Panc1 (cell line): ENCODE measurements around the gene YRDC. TPM values are rescaled to one million over a fixed set of nuclear protein-coding genes. Genes with fewer than 3 reads are reported as not detected.

Source experiments
- ATAC-seq: fragments of 200-7000 bp; cut with Tn5 transposase; 2 replicates; pipeline ENCODE4 v1.9.1; 2020; ENCODE audit warnings: mild to moderate bottlenecking, moderate library complexity
- BruUV-seq: library from RNA; stranded (reverse); fragments of 400-500 nt; replicated peaks from 2 replicates; lab custom pipeline; 2021; lab: Mats Ljungman, UMichigan
- CTCF ChIA-PET: fragments of 300-600 bp; sonication (Branson Sonifier 250); formaldehyde crosslinking; loops from one replicate; lab custom pipeline; 2022; ENCODE audit warnings: antibody characterized with exemption; lab: Charles Lee
- POLR2A ChIA-PET: fragments of 300-600 bp; sonication (Branson Sonifier 250); formaldehyde crosslinking; loops from one replicate; lab custom pipeline; 2022; ENCODE audit warnings: antibody characterized with exemption; lab: Charles Lee
- DNase-seq: peaks from one replicate; pipeline ENCODE4 v3.0.0-alpha.2; 2010; ENCODE audit warnings: low read depth, low spot score
- H3K27ac ChIP-seq: 2 replicates; pipeline ENCODE4 v1.5.1; 2011; ENCODE audit warnings: mild to moderate bottlenecking, low read length, inconsistent platforms
- H3K27me3 ChIP-seq: fragments of 200-500 bp; sonication (Bioruptor generic); 2 replicates; pipeline ENCODE4 v1.6.0; 2014; ENCODE audit warnings: low read length, inconsistent platforms; ENCODE audit not compliant: control insufficient read depth, insufficient read depth
- H3K36me3 ChIP-seq: fragments of 200-500 bp; sonication (Bioruptor generic); 2 replicates; pipeline ENCODE4 v1.5.1; 2014; ENCODE audit warnings: inconsistent platforms, mild to moderate bottlenecking, low read length, moderate library complexity; ENCODE audit not compliant: control insufficient read depth, insufficient read depth
- H3K4me1 ChIP-seq: 2 replicates; pipeline ENCODE4 v1.5.1; 2011; ENCODE audit warnings: inconsistent platforms, mild to moderate bottlenecking, low read length, moderate library complexity; ENCODE audit not compliant: control insufficient read depth, insufficient read depth
- H3K4me3 ChIP-seq, 2 experiments: 2 replicates each; pipeline ENCODE4 v1.5.1; 2011 to 2012; ENCODE audit warnings: low read depth in 2 of 2, low read length in 2 of 2, mild to moderate bottlenecking in 2 of 2, inconsistent platforms in 1 of 2, moderate library complexity in 1 of 2
- H3K9me3 ChIP-seq: fragments of 200-500 bp; sonication (Bioruptor generic); 2 replicates; pipeline ENCODE4 v1.5.1; 2014; ENCODE audit warnings: low read depth, mild to moderate bottlenecking, inconsistent platforms, low read length, moderate library complexity; ENCODE audit not compliant: control insufficient read depth, insufficient read depth
- CTCF ChIP-seq: fragments of 450-650 bp; IDR thresholded peaks from 2 replicates; pipeline ENCODE4 v1.5.1; 2017; ENCODE audit warnings: mild to moderate bottlenecking
- POLR2AphosphoS5 ChIP-seq: IDR thresholded peaks from 2 replicates; pipeline ENCODE4 v1.6.1; 2012; ENCODE audit warnings: mild to moderate bottlenecking, low read depth, low read length, moderate library complexity
- REST ChIP-seq, 2 experiments: IDR thresholded peaks; 2 replicates each; pipeline ENCODE4 v1.6.1; 2011 to 2012; ENCODE audit warnings: low read depth in 2 of 2, control low read depth in 1 of 2, low read length in 1 of 2, mild to moderate bottlenecking in 1 of 2, moderate library complexity in 1 of 2; ENCODE audit not compliant: insufficient read depth in 1 of 2
- SIN3A ChIP-seq: IDR thresholded peaks from 2 replicates; pipeline ENCODE4 v1.6.1; 2012; ENCODE audit warnings: low read depth, mild to moderate bottlenecking, low read length, moderate library complexity, borderline replicate concordance; ENCODE audit not compliant: insufficient read depth
- TCF7L2 ChIP-seq: IDR thresholded peaks from 2 replicates; pipeline ENCODE4 v1.6.1; 2011; ENCODE audit warnings: mild to moderate bottlenecking, low read depth, low read length, inconsistent platforms
- in situ Hi-C: cut with HindIII; loops from 2 replicates; pipeline ENCODE4 v1.10.0; 2016; ENCODE audit warnings: low sequenced_read_pairs, low pct_unique_long_range_greater_than_20kb
- intact Hi-C: fragments of 100-400 bp; cut with micrococcal nuclease; formaldehyde crosslinking; loops from one replicate; pipeline ENCODE4 v1.10.0; 2022; ENCODE audit not compliant: unreplicated experiment
- total RNA-seq: library from RNA; stranded (reverse); gene quantifications from one replicate; pipeline ENCODE4 v1.2.1, GENCODE V29; 2021; ENCODE audit not compliant: unreplicated experiment

Gene YRDC
- total RNA-seq, 1 experiment from 2014 or later, result 24.0 TPM

- DNase-seq (no peak), ATAC-seq (no peak)
- intact Hi-C loops, result no loop called here
- Histone ChIP-seq H3K9me3 (no peaks in the 10 kb centered on the region), H3K4me1 (no peaks in the 10 kb centered on the region), H3K27me3 (no peaks in the 10 kb centered on the region), H3K27ac (no peak overlapping the region), H3K4me3 (no peak overlapping the region), H3K36me3 (peaks cover 21% of the 10 kb centered on the region)
- no peak for TF ChIP-seq TCF7L2
- no peak for TF ChIP-seq CTCF
- TF ChIP-seq POLR2AphosphoS5, result no peak
- no peak for TF ChIP-seq SIN3A
- TF ChIP-seq REST (IDR thresholded peaks at IDR 0.05; ENCODE audit: insufficient read depth in 1 of 2, low read depth in 2 of 2, low read length in 1 of 2), result no peak
- in situ Hi-C loops, result no loop called here
- CTCF ChIA-PET, result no interaction called here
- BruUV-seq, result no TSS peak
- POLR2A ChIA-PET, result no interaction called here
These were observed 31.7 kb upstream of the YRDC start for GRCh38 chr1:37839676-37840075.

- Histone ChIP-seq H3K27ac (no peak overlapping the region), H3K4me3 (no peak overlapping the region), H3K27me3 (no peaks in the 10 kb centered on the region), H3K36me3 (peaks cover 28% of the 10 kb centered on the region), H3K4me1 (no peaks in the 10 kb centered on the region), H3K9me3 (no peaks in the 10 kb centered on the region)
- TF ChIP-seq TCF7L2, result no peak
- TF ChIP-seq SIN3A, result no peak
- no peak for TF ChIP-seq REST (IDR thresholded peaks at IDR 0.05; ENCODE audit: insufficient read depth in 1 of 2, low read depth in 2 of 2, low read length in 1 of 2)
- no peak for TF ChIP-seq CTCF
- TF ChIP-seq POLR2AphosphoS5, result no peak
- ATAC-seq (no peak), DNase-seq (no peak)
- intact Hi-C loops, result no loop called here
- POLR2A ChIA-PET, result interaction anchor here (0.5 to 0.7 kb wide), 2 partner anchors 18 to 21 kb away, joined by 4 to 10 read pairs; no protein-coding TSS in a partner anchor
- CTCF ChIA-PET, result interaction anchor here (0.7 kb wide), 1 partner anchor 109 kb away, joined by 9 read pairs; no protein-coding TSS in a partner anchor
- in situ Hi-C loops, result no loop called here
- BruUV-seq, result no TSS peak
These were observed 28.8 kb upstream of the YRDC start for GRCh38 chr1:37836788-37837187.
